Measurements from ENCODE around the gene CLN6. TPM values are rescaled to one million over a fixed set of nuclear protein-coding genes. Genes with fewer than 3 reads are reported as not detected.

The CLN6 gene
- total RNA-seq, 1 donor from 2014 or later = 35.3 TPM

DNA sequence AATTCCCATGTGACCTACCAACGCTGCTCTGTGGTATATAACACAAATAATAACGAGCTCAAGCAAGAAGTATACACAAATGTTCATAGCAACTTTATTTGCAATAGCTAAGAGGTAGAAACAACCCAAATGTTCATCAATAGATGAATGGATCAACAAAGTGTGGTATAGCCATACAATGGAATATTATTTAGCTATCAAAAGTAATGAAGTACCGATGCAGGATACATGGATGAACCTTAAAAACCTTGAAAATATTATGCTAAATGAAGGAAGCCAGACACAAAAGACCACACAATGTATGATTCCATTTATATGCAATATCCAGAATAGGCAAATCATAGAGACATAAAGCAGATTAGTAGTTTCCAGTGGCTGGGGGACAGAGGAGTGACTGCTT lies 32.5 kb upstream of the CLN6 start:
- Mint-ChIP-seq H3K4me1 (peaks cover 3% of the 10 kb centered on the region), H3K9me3 (no peaks in the 10 kb centered on the region), H3K4me3 (no peak overlapping the region), H3K36me3 (no peaks in the 10 kb centered on the region), H3K27me3 (ENCODE audit: low read depth) (no peaks in the 10 kb centered on the region), H3K27ac (no peak overlapping the region)
- TF ChIP-seq, protein P1, sequence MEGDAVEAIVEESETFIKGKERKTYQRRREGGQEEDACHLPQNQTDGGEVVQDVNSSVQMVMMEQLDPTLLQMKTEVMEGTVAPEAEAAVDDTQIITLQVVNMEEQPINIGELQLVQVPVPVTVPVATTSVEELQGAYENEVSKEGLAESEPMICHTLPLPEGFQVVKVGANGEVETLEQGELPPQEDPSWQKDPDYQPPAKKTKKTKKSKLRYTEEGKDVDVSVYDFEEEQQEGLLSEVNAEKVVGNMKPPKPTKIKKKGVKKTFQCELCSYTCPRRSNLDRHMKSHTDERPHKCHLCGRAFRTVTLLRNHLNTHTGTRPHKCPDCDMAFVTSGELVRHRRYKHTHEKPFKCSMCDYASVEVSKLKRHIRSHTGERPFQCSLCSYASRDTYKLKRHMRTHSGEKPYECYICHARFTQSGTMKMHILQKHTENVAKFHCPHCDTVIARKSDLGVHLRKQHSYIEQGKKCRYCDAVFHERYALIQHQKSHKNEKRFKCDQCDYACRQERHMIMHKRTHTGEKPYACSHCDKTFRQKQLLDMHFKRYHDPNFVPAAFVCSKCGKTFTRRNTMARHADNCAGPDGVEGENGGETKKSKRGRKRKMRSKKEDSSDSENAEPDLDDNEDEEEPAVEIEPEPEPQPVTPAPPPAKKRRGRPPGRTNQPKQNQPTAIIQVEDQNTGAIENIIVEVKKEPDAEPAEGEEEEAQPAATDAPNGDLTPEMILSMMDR (IDR thresholded peaks at IDR 0.05; ENCODE audit: unreplicated experiment) = no peak
- no peak for DNase-seq (ENCODE audit: low spot score in 2 of 2, unreplicated experiment in 2 of 2)

DNA sequence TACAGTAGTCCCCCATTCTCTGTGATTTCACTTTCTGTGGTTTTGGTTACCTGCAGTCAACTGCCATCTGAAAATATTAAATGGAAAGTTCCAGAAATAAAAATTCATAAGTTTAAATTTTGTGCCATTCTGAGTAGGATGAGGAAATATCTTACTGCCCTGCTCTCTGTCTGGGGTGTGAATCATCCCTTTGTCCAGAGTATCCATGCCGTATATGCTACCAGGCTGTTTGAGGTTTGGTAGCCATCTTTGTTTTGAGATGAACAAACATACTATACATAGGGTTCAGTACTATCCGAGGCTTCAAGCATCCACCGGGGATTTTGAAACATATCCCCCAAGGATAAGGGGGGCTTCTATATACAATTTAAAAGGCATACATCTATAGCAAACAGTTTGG lies 31.7 kb upstream of the CLN6 start:
- H3K36me3 Mint-ChIP-seq = no peaks in the 10 kb centered on the region
- H3K27ac Mint-ChIP-seq = no peak overlapping the region
- H3K4me1 Mint-ChIP-seq = peaks cover 7% of the 10 kb centered on the region
- TF ChIP-seq, protein P1 (IDR thresholded peaks at IDR 0.05; ENCODE audit: unreplicated experiment) = no peak
- no peak for DNase-seq (ENCODE audit: low spot score in 2 of 2, unreplicated experiment in 2 of 2)
- no peaks in the 10 kb centered on the region for H3K27me3 Mint-ChIP-seq (ENCODE audit: low read depth)
- no peak overlapping the region for H3K4me3 Mint-ChIP-seq
- no peaks in the 10 kb centered on the region for H3K9me3 Mint-ChIP-seq

DNA sequence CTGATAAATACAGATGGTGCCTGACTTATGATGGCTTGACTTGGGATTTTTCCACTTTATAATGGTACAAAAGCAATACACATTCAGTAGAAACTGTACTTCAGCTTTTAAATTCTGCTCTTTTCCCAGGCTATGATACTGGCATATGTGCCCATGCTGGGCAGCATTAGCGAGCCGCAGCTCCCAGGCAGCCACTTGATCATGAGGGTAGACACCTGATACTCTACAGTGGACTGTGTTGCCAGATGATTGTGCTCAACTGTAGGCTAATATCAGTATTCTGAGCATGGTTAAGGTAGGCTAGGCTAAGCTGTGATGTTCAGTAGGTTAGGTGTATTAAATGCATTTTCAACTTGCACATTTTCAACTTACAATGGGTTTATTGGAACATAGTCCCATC lies 30.4 kb upstream of the CLN6 start:
- Mint-ChIP-seq H3K27ac (no peak overlapping the region), H3K36me3 (no peaks in the 10 kb centered on the region), H3K9me3 (no peaks in the 10 kb centered on the region), H3K4me1 (peaks cover 4% of the 10 kb centered on the region), H3K27me3 (ENCODE audit: low read depth) (no peaks in the 10 kb centered on the region), H3K4me3 (no peak overlapping the region)
- TF ChIP-seq, protein P1 (IDR thresholded peaks at IDR 0.05; ENCODE audit: unreplicated experiment) = no peak
- no peak for DNase-seq (ENCODE audit: low spot score in 2 of 2, unreplicated experiment in 2 of 2)

DNA sequence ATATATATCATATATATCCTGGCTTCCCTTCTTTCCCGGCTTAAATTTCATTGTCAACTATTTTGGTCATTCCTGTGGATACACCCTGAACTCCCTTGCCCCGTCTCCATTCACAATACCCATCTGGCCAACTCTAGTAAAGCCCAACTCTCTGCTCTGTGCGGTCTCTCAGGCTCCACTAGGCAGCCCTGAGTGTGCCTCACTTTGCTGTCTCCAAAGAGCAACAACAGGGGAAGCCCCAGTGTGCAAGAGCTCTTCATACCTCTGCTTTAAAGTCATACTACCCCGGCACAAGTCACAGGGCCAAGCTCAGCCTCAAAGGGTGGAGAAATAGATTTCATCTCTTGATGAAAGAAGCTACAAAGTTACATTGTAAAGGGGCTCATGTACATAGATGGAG lies 29.2 kb upstream of the CLN6 start:
- H3K27ac Mint-ChIP-seq = no peak overlapping the region
- TF ChIP-seq, protein P1 (IDR thresholded peaks at IDR 0.05; ENCODE audit: unreplicated experiment) = no peak
- no peaks in the 10 kb centered on the region for H3K36me3 Mint-ChIP-seq
- no peak for DNase-seq (ENCODE audit: low spot score in 2 of 2, unreplicated experiment in 2 of 2)
- peaks cover 4% of the 10 kb centered on the region for H3K4me1 Mint-ChIP-seq
- H3K9me3 Mint-ChIP-seq = no peaks in the 10 kb centered on the region
- H3K4me3 Mint-ChIP-seq = no peak overlapping the region
- no peaks in the 10 kb centered on the region for H3K27me3 Mint-ChIP-seq (ENCODE audit: low read depth)

DNA sequence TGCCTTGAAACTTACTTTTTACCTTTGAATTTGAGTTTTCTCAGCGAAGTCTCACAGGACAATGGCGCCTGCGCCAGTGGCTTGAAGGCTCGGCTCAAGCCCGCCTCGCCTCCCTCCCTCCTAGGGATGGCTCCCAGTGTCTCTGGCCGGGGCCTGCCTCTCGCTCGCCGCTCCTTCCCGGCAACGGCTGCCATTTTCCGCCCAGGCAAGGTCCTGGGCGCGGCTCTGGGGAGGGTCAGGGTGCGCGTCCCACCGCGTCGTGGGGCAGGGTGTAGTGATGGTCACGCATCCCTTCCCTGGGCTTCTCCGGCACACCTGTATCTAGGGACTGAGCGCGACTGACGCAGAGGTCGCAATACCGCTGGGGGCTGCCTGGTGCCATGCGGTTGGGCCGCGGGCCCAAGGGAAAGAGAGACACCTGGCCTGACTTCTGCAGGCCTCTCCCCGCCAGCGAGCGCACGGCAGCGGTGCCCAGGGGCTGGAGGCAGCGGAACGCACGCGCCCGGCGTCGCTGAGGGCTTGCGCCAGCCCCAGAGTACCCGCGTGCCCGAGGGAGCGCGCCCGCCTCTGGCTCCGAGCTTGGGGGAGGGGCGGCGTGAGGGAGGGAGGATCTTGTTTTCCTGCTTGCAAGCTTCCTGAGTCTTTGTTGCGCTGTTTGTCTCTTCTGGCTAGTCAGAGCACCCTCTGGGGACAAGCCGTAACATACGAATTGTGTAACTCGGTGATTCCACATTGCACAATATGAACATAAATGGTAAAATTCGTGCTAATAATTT lies 27.3 kb upstream of the CLN6 start:
- H3K27me3 Mint-ChIP-seq (ENCODE audit: low read depth) = no peaks in the 10 kb centered on the region
- TF ChIP-seq, protein P1 (IDR thresholded peaks at IDR 0.05; ENCODE audit: unreplicated experiment) = no peak
- peak overlapping the region; percentile 78 for H3K4me3 Mint-ChIP-seq
- H3K9me3 Mint-ChIP-seq = no peaks in the 10 kb centered on the region
- no peaks in the 10 kb centered on the region for H3K36me3 Mint-ChIP-seq
- peak overlapping the region; percentile 98 for H3K27ac Mint-ChIP-seq
- peaks cover 4% of the 10 kb centered on the region for H3K4me1 Mint-ChIP-seq
- peak; percentile 75 to 88 for DNase-seq (ENCODE audit: low spot score in 2 of 2, unreplicated experiment in 2 of 2)

Measured in mesothelial cell of epicardium (in vitro differentiated cells).